ENCODE results near the gene KLHDC9.

KLHDC9 gene

DNA sequence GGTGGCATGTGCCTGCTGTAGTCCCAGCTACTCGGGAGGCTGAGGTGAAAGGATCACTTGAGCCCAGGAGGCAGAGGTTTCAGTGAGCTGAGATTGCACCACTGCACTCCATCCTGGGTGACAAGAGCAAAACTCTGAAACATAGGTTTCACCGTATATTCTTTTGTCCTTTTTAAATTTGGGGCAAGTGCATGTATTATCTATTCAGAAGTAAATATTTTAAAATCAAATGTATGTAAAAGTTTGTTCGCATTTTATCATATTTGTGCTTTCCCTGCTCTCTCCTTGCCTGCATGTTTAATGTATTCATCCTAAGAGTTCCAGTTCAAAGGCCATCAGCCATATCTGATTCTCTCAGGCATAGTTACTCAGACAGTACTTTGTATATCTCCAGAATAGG is 47.7 kb downstream of the KLHDC9 start:
- H3K36me3 ChIP-seq (ENCODE audit: insufficient read depth, low read length) = no peaks in the 10 kb centered on the region
- no peaks in the 10 kb centered on the region for H3K4me1 ChIP-seq (ENCODE audit: insufficient read depth, low read length)
- H3K9ac ChIP-seq (ENCODE audit: low read depth, low read length) = no peak overlapping the region
- H3K9me3 ChIP-seq (ENCODE audit: control insufficient read depth, insufficient read depth, low read length) = no peaks in the 10 kb centered on the region
